Skin epidermis (tissue), 12 donors: Measurements from ENCODE around the gene CD300LF.

ENCODE experiments used
- H3K27ac ChIP-seq, 21 experiments: fragments of 200-600 bp; sonication (generic) in 11 of 21; one replicate each; pipeline ENCODE4 v1.5.0; 2020; ENCODE audit warnings: mild to moderate bottlenecking in 3 of 21, inconsistent platforms in 2 of 21, moderate library complexity in 2 of 21
- H3K4me3 ChIP-seq, 7 experiments: fragments of 200-600 bp; sonication (generic) in 2 of 7; one replicate each; pipeline ENCODE4 v1.5.0; 2020; ENCODE audit warnings: inconsistent platforms in 2 of 7, mild to moderate bottlenecking in 2 of 7, moderate library complexity in 1 of 7

Gene CD300LF

GRCh38 chr17:74748279-74748528, 35.5 kb upstream of the CD300LF start:
- peak overlapping the region in 20 of 21 experiments; percentile 42 to 93 (median 82) for H3K27ac ChIP-seq

GRCh38 chr17:74746922-74747321, 34.2 kb upstream of the CD300LF start:
- peak overlapping the region in 8 of 21 experiments; percentile 3 to 92 (median 49) for H3K27ac ChIP-seq
- H3K4me3 ChIP-seq = no peak overlapping the region

More at GRCh38 chr17:74748279-74748528, 35.5 kb upstream of the CD300LF start:
- H3K4me3 ChIP-seq = peak overlapping the region; percentile 61 to 94 (median 80)

GRCh38 chr17:74746376-74746775, 33.7 kb upstream of the CD300LF start:
- H3K27ac ChIP-seq = peak overlapping the region in 3 of 21 experiments; percentile 19 to 92 (median 89)
- no peak overlapping the region for H3K4me3 ChIP-seq

GRCh38 chr17:74745548-74746177, 32.9 kb upstream of the CD300LF start:
- H3K27ac ChIP-seq = peak overlapping the region in 1 of 21 experiments; percentile 91
- H3K4me3 ChIP-seq = no peak overlapping the region

GRCh38 chr17:74744714-74745547, 32.2 kb upstream of the CD300LF start:
- H3K27ac ChIP-seq = peak overlapping the region in 9 of 21 experiments; percentile 4 to 91 (median 18)
- H3K4me3 ChIP-seq = peak overlapping the region in 1 of 7 experiments; percentile 14

GRCh38 chr17:74744349-74744713, 31.6 kb upstream of the CD300LF start:
- Histone ChIP-seq H3K27ac (peak overlapping the region in 2 of 21 experiments; percentile 85 to 91), H3K4me3 (no peak overlapping the region)

GRCh38 chr17:74743755-74744154, 31.0 kb upstream of the CD300LF start:
- Histone ChIP-seq H3K4me3 (no peak overlapping the region), H3K27ac (peak overlapping the region in 2 of 21 experiments; percentile 85 to 91)

GRCh38 chr17:74742978-74743545, 30.3 kb upstream of the CD300LF start:
- Histone ChIP-seq H3K27ac (peak overlapping the region in 8 of 21 experiments; percentile 27 to 91 (median 78)), H3K4me3 (no peak overlapping the region)

- peak overlapping the region in 13 of 21 experiments; percentile 27 to 91 (median 69) for H3K27ac ChIP-seq
- no peak overlapping the region for H3K4me3 ChIP-seq
These were observed 29.4 kb upstream of the CD300LF start for GRCh38 chr17:74742153-74742515.

- H3K4me3 ChIP-seq = no peak overlapping the region
These were observed 28.1 kb upstream of the CD300LF start for GRCh38 chr17:74740641-74741387.

GRCh38 chr17:74740173-74740572, 27.4 kb upstream of the CD300LF start:
- H3K4me3 ChIP-seq = no peak overlapping the region
- peak overlapping the region in 3 of 21 experiments; percentile 49 to 91 (median 85) for H3K27ac ChIP-seq

More at GRCh38 chr17:74740641-74741387, 28.1 kb upstream of the CD300LF start:
- peak overlapping the region in 7 of 21 experiments; percentile 6 to 91 (median 56) for H3K27ac ChIP-seq

GRCh38 chr17:74739227-74739831, 26.6 kb upstream of the CD300LF start:
- H3K27ac ChIP-seq = peak overlapping the region in 8 of 21 experiments; percentile 55 to 90 (median 82)
- H3K4me3 ChIP-seq = no peak overlapping the region

- H3K27ac ChIP-seq = peak overlapping the region in 14 of 21 experiments; percentile 22 to 90 (median 70)
- H3K4me3 ChIP-seq = peak overlapping the region; percentile 13 to 37 (median 26)
These were observed 25.6 kb upstream of the CD300LF start for GRCh38 chr17:74738051-74738996.

GRCh38 chr17:74737299-74738050, 24.8 kb upstream of the CD300LF start:
- H3K27ac ChIP-seq = peak overlapping the region in 14 of 21 experiments; percentile 20 to 90 (median 70)
- peak overlapping the region; percentile 13 to 37 (median 26) for H3K4me3 ChIP-seq

GRCh38 chr17:74736513-74737298, 24.0 kb upstream of the CD300LF start, which contains the start of gene RAB37:
TSS of gene RAB37 (plus strand) at chr17:74737256. CDS start at chr17:74737273, 17 bp downstream.
- peak within 1 kb of the TSS in 14 of 21 experiments; percentile 20 to 90 (median 70) for H3K27ac ChIP-seq
- H3K4me3 ChIP-seq = peak within 1 kb of the TSS; percentile 13 to 37 (median 26)

GRCh38 chr17:74734256-74734655, 21.5 kb upstream of the CD300LF start:
- Histone ChIP-seq H3K4me3 (no peak overlapping the region), H3K27ac (no peak overlapping the region)
